ENCODE data around the gene CDH24.

The CDH24 gene

DNA sequence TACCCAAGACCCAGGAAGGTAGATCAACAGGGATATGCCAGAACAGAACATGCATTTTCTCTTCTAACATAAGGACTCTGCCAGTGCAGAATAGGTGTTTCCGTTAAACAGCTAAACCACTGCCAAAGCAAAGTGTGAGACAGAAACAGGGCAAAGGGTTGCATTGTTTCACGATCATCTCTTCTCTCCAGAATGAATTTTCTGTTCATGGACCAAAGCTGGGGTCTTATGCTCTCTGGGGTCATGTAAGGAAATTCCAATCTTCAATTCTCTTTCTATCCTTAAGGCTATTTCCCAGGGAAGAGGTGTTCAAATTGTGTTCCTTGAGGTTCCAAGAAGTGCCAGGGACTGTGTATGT, 33.5 kb downstream of the CDH24 start:
- no peaks in the 10 kb centered on the region for H3K27me3 ChIP-seq (ENCODE audit: insufficient read depth, poor library complexity, severe bottlenecking)
- H3K27ac ChIP-seq (replicated peaks), result no peak overlapping the region
- no peak for DNase-seq (ENCODE audit: low read depth in 1 of 2, low spot score in 1 of 2)
- H3K4me3 ChIP-seq (replicated peaks; ENCODE audit: insufficient read depth, low read length), result no peak overlapping the region
- TF ChIP-seq SPI1 (IDR thresholded peaks at IDR 0.05; ENCODE audit: borderline replicate concordance, low read depth) (no peak), GABPA (IDR thresholded peaks at IDR 0.05; ENCODE audit: low read depth) (no peak), POLR2AphosphoS5 (IDR thresholded peaks at IDR 0.05; ENCODE audit: low read depth) (no peak)
- TF ChIP-seq, protein P1, sequence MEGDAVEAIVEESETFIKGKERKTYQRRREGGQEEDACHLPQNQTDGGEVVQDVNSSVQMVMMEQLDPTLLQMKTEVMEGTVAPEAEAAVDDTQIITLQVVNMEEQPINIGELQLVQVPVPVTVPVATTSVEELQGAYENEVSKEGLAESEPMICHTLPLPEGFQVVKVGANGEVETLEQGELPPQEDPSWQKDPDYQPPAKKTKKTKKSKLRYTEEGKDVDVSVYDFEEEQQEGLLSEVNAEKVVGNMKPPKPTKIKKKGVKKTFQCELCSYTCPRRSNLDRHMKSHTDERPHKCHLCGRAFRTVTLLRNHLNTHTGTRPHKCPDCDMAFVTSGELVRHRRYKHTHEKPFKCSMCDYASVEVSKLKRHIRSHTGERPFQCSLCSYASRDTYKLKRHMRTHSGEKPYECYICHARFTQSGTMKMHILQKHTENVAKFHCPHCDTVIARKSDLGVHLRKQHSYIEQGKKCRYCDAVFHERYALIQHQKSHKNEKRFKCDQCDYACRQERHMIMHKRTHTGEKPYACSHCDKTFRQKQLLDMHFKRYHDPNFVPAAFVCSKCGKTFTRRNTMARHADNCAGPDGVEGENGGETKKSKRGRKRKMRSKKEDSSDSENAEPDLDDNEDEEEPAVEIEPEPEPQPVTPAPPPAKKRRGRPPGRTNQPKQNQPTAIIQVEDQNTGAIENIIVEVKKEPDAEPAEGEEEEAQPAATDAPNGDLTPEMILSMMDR (IDR thresholded peaks at IDR 0.05; ENCODE audit: insufficient read depth, low read length), result no peak
- TF ChIP-seq, protein P2, sequence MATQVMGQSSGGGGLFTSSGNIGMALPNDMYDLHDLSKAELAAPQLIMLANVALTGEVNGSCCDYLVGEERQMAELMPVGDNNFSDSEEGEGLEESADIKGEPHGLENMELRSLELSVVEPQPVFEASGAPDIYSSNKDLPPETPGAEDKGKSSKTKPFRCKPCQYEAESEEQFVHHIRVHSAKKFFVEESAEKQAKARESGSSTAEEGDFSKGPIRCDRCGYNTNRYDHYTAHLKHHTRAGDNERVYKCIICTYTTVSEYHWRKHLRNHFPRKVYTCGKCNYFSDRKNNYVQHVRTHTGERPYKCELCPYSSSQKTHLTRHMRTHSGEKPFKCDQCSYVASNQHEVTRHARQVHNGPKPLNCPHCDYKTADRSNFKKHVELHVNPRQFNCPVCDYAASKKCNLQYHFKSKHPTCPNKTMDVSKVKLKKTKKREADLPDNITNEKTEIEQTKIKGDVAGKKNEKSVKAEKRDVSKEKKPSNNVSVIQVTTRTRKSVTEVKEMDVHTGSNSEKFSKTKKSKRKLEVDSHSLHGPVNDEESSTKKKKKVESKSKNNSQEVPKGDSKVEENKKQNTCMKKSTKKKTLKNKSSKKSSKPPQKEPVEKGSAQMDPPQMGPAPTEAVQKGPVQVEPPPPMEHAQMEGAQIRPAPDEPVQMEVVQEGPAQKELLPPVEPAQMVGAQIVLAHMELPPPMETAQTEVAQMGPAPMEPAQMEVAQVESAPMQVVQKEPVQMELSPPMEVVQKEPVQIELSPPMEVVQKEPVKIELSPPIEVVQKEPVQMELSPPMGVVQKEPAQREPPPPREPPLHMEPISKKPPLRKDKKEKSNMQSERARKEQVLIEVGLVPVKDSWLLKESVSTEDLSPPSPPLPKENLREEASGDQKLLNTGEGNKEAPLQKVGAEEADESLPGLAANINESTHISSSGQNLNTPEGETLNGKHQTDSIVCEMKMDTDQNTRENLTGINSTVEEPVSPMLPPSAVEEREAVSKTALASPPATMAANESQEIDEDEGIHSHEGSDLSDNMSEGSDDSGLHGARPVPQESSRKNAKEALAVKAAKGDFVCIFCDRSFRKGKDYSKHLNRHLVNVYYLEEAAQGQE (IDR thresholded peaks at IDR 0.05; ENCODE audit: insufficient replicate concordance, low read depth), result no peak

DNA sequence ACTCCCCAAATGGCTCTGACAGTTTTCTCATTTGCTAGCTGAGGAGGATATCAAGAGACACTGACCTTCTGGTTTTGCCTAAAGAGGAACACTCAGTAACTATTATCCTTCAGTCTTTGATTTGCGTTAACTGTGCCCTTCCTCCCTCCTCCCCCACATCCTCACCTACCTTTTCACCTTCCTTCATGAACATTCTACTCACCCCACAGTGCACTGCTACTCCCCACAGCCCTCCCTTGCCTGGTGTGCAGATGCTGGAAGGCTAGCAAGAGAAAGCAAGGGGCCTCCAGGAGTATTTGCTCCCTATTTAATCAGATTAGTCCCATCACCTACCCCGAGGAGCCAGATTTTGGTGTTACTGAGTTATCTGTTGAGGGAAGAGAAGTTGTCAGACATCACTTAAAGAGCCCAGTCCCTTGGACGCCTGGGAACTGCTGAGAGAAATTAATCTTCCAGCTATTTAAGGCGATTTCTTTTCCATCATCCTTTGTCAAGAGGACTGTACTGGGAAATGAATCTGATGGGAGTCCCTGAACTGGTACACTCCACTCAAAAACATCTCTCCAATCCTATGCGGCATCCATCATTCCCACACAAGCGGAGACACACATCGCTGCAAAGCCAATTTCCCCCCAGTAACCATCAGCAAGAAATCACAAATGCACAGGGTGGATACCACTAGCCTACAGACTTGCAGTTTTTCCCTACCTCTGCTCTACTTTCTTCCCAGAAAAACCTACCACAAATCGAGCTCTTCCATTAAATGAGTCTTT, 34.1 kb downstream of the CDH24 start:
- H3K27ac ChIP-seq (replicated peaks), result no peak overlapping the region
- TF ChIP-seq POLR2AphosphoS5 (IDR thresholded peaks at IDR 0.05; ENCODE audit: low read depth) (no peak), GABPA (IDR thresholded peaks at IDR 0.05; ENCODE audit: low read depth) (no peak), SPI1 (IDR thresholded peaks at IDR 0.05; ENCODE audit: borderline replicate concordance, low read depth) (no peak)
- TF ChIP-seq, protein P2 (IDR thresholded peaks at IDR 0.05; ENCODE audit: insufficient replicate concordance, low read depth), result no peak
- TF ChIP-seq, protein P1 (IDR thresholded peaks at IDR 0.05; ENCODE audit: insufficient read depth, low read length), result no peak
- no peak overlapping the region for H3K4me3 ChIP-seq (replicated peaks; ENCODE audit: insufficient read depth, low read length)
- DNase-seq (ENCODE audit: low read depth in 1 of 2, low spot score in 1 of 2), result no peak
- no peaks in the 10 kb centered on the region for H3K27me3 ChIP-seq (ENCODE audit: insufficient read depth, poor library complexity, severe bottlenecking)

DNA sequence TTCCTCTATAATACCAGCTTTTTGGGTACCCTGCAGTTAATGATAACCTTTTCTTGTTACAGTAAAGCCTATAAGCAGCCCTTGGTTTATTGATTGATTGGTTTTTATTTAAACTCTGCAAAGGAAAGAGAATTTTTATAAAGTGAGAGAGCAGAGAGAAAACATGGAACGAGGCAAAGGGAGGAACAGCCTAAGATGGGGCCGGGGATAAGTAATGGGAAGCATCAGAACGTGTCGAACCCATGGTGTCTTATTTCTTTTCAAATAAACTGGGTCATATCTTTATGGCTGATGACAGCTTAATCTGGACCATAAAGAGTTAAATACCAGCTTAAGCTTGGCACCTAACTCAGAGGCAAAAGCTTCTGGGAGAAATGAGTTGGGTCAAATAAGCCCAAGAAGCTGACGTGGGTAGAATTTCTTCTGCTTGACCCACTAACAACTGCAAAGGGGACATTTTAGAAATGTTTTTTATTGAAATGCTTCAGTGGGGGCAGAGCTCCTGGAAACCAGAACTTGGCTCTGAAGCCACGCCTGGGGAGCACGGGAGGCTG, 35.4 kb downstream of the CDH24 start:
- H3K27me3 ChIP-seq (ENCODE audit: insufficient read depth, poor library complexity, severe bottlenecking), result no peaks in the 10 kb centered on the region
- H3K4me3 ChIP-seq (replicated peaks; ENCODE audit: insufficient read depth, low read length), result no peak overlapping the region
- no peak for DNase-seq (ENCODE audit: low read depth in 1 of 2, low spot score in 1 of 2)
- TF ChIP-seq GABPA (IDR thresholded peaks at IDR 0.05; ENCODE audit: low read depth) (no peak), POLR2AphosphoS5 (IDR thresholded peaks at IDR 0.05; ENCODE audit: low read depth) (no peak), SPI1 (IDR thresholded peaks at IDR 0.05; ENCODE audit: borderline replicate concordance, low read depth) (no peak)
- TF ChIP-seq, protein P2 (IDR thresholded peaks at IDR 0.05; ENCODE audit: insufficient replicate concordance, low read depth), result no peak
- TF ChIP-seq, protein P1 (IDR thresholded peaks at IDR 0.05; ENCODE audit: insufficient read depth, low read length), result no peak
- no peak overlapping the region for H3K27ac ChIP-seq (replicated peaks)

All from HL-60 (cell line).